Measurements from ENCODE around the gene PSTPIP1. TPM values are rescaled to one million over a fixed set of nuclear protein-coding genes. Genes with fewer than 3 reads are reported as not detected.
A peak's percentile ranks its signal among the peaks of the same experiment; 100 is the strongest.

Gene PSTPIP1
- total RNA-seq, 1 donor from 2014 or later = 12.4 TPM

- H3K4me3 Mint-ChIP-seq (ENCODE audit: unreplicated experiment) = no peak overlapping the region
- H3K27me3 Mint-ChIP-seq (ENCODE audit: unreplicated experiment) = peaks cover 2% of the 10 kb centered on the region
- DNase-seq = peak; percentile 73
- TF ChIP-seq, protein P1, sequence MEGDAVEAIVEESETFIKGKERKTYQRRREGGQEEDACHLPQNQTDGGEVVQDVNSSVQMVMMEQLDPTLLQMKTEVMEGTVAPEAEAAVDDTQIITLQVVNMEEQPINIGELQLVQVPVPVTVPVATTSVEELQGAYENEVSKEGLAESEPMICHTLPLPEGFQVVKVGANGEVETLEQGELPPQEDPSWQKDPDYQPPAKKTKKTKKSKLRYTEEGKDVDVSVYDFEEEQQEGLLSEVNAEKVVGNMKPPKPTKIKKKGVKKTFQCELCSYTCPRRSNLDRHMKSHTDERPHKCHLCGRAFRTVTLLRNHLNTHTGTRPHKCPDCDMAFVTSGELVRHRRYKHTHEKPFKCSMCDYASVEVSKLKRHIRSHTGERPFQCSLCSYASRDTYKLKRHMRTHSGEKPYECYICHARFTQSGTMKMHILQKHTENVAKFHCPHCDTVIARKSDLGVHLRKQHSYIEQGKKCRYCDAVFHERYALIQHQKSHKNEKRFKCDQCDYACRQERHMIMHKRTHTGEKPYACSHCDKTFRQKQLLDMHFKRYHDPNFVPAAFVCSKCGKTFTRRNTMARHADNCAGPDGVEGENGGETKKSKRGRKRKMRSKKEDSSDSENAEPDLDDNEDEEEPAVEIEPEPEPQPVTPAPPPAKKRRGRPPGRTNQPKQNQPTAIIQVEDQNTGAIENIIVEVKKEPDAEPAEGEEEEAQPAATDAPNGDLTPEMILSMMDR (IDR thresholded peaks at IDR 0.05; ENCODE audit: partially characterized antibody, unreplicated experiment) = no peak
- H3K4me1 Mint-ChIP-seq (ENCODE audit: low read depth, unreplicated experiment) = peaks cover 10% of the 10 kb centered on the region
- H3K36me3 Mint-ChIP-seq (ENCODE audit: unreplicated experiment) = no peaks in the 10 kb centered on the region
- no peak overlapping the region for H3K27ac Mint-ChIP-seq (ENCODE audit: unreplicated experiment)
- no peaks in the 10 kb centered on the region for H3K9me3 Mint-ChIP-seq (ENCODE audit: unreplicated experiment)
These were observed 20.9 kb downstream of the PSTPIP1 start for GRCh38 chr15:77015646-77016320.

DNA sequence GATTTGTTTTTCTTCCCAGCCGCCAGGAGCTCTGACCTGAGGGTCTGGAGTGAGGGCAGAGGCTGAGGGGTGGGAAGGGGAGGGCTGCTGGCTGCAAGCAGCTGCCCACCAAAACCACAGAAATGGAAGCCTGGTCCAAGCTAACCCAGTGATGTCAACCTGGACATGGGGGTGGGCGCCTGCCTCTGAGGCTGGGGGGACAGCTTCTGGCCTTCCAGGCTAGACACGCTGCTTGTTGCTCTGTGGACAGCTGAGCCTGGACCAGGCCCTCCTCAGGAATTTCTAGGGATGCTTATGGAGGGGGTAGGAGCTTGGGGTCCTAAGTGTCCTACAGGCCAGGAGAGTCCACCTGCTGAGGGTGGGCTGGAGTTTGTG is 21.4 kb downstream of the PSTPIP1 start:
- H3K27ac Mint-ChIP-seq (ENCODE audit: unreplicated experiment) = no peak overlapping the region

DNA sequence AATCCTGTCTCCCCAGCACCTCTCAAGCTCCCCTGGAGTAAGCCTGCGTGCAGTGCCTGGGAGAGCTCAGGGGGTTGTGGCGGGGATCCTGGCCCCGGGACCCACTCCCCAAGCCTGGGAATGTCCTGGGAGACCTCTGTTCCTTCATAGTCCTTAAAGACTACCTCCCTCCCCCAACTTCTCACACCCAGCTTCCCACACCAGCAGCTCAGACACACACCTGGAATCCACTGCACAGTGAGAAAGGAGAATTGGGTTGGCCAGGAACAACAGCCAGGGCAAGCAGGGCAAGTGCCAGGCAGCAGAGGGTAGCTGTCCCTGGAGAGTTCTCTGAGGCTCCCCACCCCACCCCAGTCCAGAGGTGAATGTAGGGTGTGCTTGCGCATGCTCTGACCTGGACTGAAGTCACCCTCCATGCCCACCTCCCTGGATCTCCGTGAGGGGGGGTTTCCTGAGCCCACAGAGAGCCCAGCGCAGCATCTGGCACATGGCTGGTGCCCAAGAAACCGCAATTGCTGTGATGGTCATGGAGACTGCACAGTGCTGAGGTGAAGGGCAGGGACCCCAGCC is 22.2 kb downstream of the PSTPIP1 start:
- Mint-ChIP-seq H3K27me3 (ENCODE audit: unreplicated experiment) (peaks cover 2% of the 10 kb centered on the region), H3K9me3 (ENCODE audit: unreplicated experiment) (peaks cover under 1% of the 10 kb centered on the region), H3K4me3 (ENCODE audit: unreplicated experiment) (no peak overlapping the region), H3K36me3 (ENCODE audit: unreplicated experiment) (no peaks in the 10 kb centered on the region), H3K4me1 (ENCODE audit: low read depth, unreplicated experiment) (peaks cover 12% of the 10 kb centered on the region), H3K27ac (ENCODE audit: unreplicated experiment) (no peak overlapping the region)
- no peak for DNase-seq
- TF ChIP-seq, protein P1 (IDR thresholded peaks at IDR 0.05; ENCODE audit: partially characterized antibody, unreplicated experiment) = no peak

More for the DNA sequence above, 21.4 kb downstream of the PSTPIP1 start:
- TF ChIP-seq, protein P1 (IDR thresholded peaks at IDR 0.05; ENCODE audit: partially characterized antibody, unreplicated experiment) = no peak
- Mint-ChIP-seq H3K36me3 (ENCODE audit: unreplicated experiment) (no peaks in the 10 kb centered on the region), H3K4me1 (ENCODE audit: low read depth, unreplicated experiment) (peaks cover 10% of the 10 kb centered on the region), H3K9me3 (ENCODE audit: unreplicated experiment) (no peaks in the 10 kb centered on the region), H3K27me3 (ENCODE audit: unreplicated experiment) (peaks cover 2% of the 10 kb centered on the region), H3K4me3 (ENCODE audit: unreplicated experiment) (no peak overlapping the region)
- DNase-seq = no peak

GRCh38 chr15:77017761-77018720 is 23.1 kb downstream of the PSTPIP1 start:
- DNase-seq = no peak
- Mint-ChIP-seq H3K9me3 (ENCODE audit: unreplicated experiment) (peaks cover 1% of the 10 kb centered on the region), H3K4me1 (ENCODE audit: low read depth, unreplicated experiment) (peaks cover 16% of the 10 kb centered on the region), H3K4me3 (ENCODE audit: unreplicated experiment) (no peak overlapping the region), H3K27me3 (ENCODE audit: unreplicated experiment) (peaks cover 2% of the 10 kb centered on the region), H3K27ac (ENCODE audit: unreplicated experiment) (no peak overlapping the region), H3K36me3 (ENCODE audit: unreplicated experiment) (no peaks in the 10 kb centered on the region)
- TF ChIP-seq, protein P1 (IDR thresholded peaks at IDR 0.05; ENCODE audit: partially characterized antibody, unreplicated experiment) = no peak
